NOMO-1 treated with dmso at 0.1 percent for 144 hours (cell line): ENCODE measurements around the gene UGT2A1.

ENCODE experiments used
- DNase-seq: peaks from one replicate; lab custom pipeline; 2025; ENCODE audit not compliant: unreplicated experiment; lab: John Stamatoyannopoulos, UW

UGT2A1 gene

DNA sequence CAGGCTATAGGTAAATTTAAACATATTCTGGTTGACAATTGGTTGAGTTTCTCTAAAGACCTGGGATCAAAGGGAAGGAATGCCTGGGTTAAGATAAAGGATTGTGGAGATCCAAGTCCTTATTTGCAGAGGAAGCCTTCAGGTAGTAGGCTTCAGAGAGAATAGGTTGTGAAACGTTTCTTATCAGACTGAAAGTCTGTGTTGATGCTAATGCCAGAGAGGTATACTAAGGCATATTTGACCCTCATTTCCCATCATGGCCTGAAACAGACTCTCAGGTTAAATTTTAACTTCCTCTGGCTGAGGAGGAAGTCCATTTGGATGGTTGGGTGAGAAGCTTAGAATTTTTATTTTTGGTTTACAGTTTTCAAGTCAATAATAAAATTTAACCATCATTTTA lies 61.7 kb downstream of the UGT2A1 start:
- no peak for DNase-seq

DNA sequence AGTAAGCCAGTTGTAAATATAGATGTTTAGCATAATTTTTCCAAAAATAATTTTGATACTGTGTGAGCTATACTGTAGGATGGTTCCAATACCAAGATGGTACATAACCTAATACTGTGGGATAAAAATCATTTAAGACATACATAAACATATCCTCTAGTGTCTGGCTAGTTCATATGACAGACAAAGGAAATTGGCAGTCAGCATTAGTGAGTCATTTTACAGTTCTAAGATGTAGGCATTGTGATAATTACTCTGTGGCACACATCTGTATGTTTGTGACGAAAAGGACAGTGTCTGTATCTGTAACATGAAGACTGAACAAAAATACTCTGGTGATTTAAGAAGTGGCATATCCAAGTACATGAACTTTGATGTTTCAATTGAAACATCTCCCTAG lies 63.2 kb downstream of the UGT2A1 start:
- DNase-seq: no peak

DNA sequence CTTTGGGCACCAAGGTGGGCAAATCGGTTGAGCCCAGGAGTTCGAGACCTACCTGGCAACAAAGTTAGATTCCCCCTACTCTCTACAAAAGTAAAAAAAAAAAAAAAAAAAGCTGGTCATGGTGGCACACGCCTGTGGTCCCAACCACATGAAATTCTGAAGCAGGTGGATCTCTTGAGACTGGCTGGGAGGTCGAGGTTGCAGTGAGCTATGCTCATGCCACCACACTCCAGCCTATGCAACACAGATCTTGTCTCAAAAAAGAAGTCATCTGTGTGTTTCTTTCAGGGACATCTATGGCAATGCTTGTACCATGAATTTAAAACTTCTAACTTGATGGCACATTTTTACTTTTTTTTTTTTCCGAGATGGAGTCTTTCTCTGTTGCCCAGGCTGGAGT lies 68.9 kb downstream of the UGT2A1 start:
- DNase-seq: no peak

DNA sequence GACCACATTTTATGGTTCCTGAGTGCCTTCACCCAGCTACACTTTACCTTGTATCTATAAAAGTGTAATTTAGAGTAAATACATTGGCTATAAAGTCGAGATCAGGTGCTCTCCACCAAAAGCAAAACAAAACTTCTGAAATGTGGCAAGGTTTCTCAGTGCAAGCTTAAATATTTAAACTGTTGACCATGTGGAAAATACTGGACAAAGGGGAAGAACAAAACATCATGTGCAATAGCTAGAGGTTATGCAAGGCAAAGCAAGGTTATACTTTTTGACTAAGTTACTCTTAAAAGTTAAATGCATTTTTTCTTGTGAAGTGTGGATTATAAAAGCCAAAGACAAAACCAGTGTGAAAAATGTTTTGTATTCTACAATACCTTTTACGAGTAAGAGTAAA lies 69.5 kb downstream of the UGT2A1 start:
- no peak for DNase-seq

DNA sequence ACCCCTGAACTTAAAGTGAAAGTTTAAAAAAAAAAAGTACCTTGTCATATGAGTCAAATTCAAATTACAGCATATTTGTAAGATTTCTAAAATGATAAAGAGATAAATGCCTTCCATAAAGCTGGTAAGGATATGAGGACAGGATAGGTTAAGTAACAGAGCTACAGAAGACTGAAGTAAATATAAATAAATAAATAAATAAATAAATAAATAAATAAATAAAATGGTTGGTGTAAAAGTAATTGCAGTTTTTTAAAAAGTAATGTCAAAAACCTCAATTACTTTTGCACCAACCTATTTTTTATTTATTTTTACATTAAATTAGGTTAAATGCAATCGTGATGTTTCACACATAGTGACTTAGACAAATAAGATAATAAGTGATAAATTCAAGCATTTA lies 75.8 kb downstream of the UGT2A1 start:
- no peak for DNase-seq

DNA sequence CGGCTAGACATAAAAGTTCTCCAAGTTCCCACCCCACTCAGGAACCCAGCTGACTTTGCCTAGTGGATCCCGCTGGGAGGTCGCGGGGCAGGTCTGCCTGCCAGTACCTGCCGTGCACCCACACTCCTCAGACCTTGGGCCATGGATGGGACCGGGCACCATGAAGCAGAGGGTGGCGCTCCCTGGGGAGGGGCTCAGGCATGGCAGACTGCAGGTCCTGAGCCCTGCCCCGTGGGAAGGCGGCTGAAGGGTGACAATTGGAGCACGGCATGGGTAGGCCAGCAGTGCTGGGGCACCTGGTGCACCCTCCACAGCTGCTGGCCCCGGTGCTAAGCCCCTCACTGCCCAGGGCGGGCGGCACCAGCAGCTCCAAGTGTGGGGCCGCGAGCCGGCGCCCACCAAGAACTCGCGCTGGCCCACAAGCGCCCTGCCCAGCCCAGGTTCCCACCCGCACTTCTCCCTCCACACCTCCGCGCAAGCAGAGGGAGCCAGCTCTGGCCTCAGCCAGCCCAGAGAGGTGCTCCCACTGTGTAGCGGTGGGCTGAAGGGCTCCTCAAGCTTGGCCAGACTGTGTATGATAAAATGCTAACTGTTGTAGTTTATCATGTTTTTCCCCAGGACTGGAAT lies 76.7 kb downstream of the UGT2A1 start:
- DNase-seq: no peak

DNA sequence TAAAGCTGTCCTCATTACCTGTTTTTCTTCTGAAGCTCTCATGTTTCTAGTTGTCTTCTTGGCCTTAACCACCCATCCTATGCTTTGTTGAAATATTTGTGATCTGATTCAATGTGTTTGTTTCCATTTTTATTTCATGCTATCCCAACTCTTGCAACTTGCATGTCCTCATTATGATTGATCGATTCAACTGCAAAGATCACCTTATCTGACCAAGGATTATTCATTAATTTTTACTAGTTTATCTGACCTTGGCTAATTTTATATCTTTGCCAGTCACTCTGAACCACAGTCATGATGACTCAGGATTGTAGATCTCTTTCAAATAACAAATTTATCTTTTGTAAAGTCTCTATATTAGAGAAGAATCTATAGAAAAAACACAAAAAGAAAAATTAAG lies 84.3 kb downstream of the UGT2A1 start:
- no peak for DNase-seq

DNA sequence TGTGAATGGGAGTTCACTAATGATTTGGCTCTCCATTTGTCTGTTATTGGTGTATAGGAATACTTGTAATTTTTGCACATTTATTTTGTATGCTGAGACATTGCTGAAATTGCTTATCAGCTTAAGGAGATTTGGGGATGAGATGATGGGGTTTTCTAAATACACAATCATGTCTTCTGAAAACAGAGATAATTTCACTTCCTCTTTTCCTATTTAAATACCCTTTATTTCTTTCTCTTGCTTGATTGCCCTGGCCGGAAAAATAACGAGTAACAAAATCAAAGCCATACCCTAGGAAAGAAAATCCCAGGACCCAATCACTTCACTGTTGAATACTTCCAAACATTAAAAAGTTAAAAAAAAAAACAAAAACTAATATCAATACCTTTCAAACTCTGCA lies 89.6 kb downstream of the UGT2A1 start:
- DNase-seq: no peak

DNA sequence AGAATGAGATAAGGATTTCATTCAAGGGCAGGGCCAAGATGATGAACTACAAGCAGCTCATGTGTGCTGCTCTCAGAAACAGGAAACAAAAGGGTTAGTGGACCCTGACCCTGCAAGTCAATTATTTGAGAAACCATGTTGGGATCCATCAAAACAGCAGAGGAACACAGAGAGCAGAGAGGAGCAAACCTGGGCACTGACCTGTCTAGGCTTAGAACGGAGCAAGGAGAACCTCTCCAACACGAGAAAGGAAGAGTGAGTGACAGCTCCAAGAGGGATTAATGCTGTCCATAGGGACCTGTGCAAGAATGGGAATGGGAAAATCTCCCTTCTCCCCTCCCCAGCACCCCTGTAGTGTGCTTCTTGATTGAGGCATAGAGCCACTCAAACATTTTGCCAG lies 103.4 kb downstream of the UGT2A1 start:
- no peak for DNase-seq

DNA sequence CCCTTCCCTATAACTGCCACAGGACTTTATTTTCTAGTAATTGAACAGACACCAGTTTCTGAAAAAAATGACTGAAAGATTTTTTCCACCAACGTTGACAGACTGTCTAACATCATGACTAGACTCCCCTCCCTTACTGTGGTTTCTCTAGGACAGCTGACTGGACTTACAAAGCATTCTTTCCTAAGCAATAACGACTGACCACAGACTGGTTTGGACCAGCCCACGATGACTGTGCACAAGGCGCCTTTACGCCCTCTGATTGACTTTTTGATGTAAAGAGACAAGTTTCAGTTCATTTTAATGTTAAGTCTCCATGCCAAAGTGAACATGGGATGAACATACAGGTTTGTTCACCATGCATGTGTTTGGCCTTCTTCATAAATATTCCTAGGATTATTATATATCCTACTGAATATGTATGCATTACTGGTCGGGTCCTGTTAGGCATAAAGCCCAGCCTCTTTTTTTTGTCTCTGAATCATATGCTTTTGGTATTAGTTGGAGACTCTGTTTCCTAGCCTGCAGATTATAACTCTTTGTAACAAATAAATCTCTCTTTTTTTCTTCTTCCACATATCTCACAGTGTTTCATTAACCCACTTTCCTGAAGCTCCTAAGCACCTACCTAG lies 106.8 kb downstream of the UGT2A1 start:
- peak; percentile 8 for DNase-seq
